ENCODE measurements around the gene PLXNA1. TPM values are rescaled to one million over a fixed set of nuclear protein-coding genes. Genes with fewer than 3 reads are reported as not detected.

Gene PLXNA1
- total RNA-seq, 1 donor from 2014 or later, result 63.3 TPM

- no peak overlapping the region for H3K4me3 Mint-ChIP-seq (ENCODE audit: unreplicated experiment)
- no peaks in the 10 kb centered on the region for H3K27me3 ChIP-seq (ENCODE audit: insufficient read depth, low read length)
- no peak overlapping the region for H3K4me2 ChIP-seq (ENCODE audit: low read length)
- TF ChIP-seq CTCF (IDR thresholded peaks at IDR 0.05; ENCODE audit: insufficient read depth, low read depth, low read length) (no peak), EZH2 (IDR thresholded peaks at IDR 0.05; ENCODE audit: insufficient read depth, low read length) (no peak)
- H3K9me3 ChIP-seq (ENCODE audit: insufficient read depth, low read depth, low read length), result no peaks in the 10 kb centered on the region
- H3K9ac ChIP-seq (ENCODE audit: low read length), result no peak overlapping the region
- FAIRE-seq (no peak), DNase-seq (ENCODE audit: low read depth) (no peak)
- no peaks in the 10 kb centered on the region for H3K4me1 Mint-ChIP-seq (ENCODE audit: low read depth, unreplicated experiment)
- no peak overlapping the region for H3K27ac Mint-ChIP-seq (ENCODE audit: unreplicated experiment)
- peaks cover 6% of the 10 kb centered on the region for H3K27me3 Mint-ChIP-seq (ENCODE audit: low read depth, unreplicated experiment)
- H3K36me3 Mint-ChIP-seq (ENCODE audit: low read depth, unreplicated experiment), result peaks cover 7% of the 10 kb centered on the region
- no peak overlapping the region for H3K4me3 ChIP-seq (ENCODE audit: insufficient read depth, low read depth, low read length)
- H3K9me3 Mint-ChIP-seq (ENCODE audit: unreplicated experiment), result no peaks in the 10 kb centered on the region
- H2AFZ ChIP-seq (ENCODE audit: low read depth, low read length), result no peak overlapping the region
- H3K36me3 ChIP-seq (ENCODE audit: insufficient read depth, low read length), result no peaks in the 10 kb centered on the region
- no peaks in the 10 kb centered on the region for H3K79me2 ChIP-seq (ENCODE audit: insufficient read depth, low read length)
- no peaks in the 10 kb centered on the region for H4K20me1 ChIP-seq (ENCODE audit: insufficient read depth, low read length)
- H3K4me1 ChIP-seq (ENCODE audit: insufficient read depth, low read length), result no peaks in the 10 kb centered on the region
- H3K27ac ChIP-seq (ENCODE audit: low read depth, low read length), result no peak overlapping the region
Measured at GRCh38 chr3:126954141-126954842, 28.6 kb upstream of the PLXNA1 start.

- H3K9ac ChIP-seq (ENCODE audit: low read length), result no peak overlapping the region
- H3K36me3 Mint-ChIP-seq (ENCODE audit: low read depth, unreplicated experiment), result peaks cover 7% of the 10 kb centered on the region
- H3K9me3 ChIP-seq (ENCODE audit: insufficient read depth, low read depth, low read length), result no peaks in the 10 kb centered on the region
- H3K27me3 Mint-ChIP-seq (ENCODE audit: low read depth, unreplicated experiment), result peaks cover 7% of the 10 kb centered on the region
- peaks cover 1% of the 10 kb centered on the region for H3K4me1 Mint-ChIP-seq (ENCODE audit: low read depth, unreplicated experiment)
- H4K20me1 ChIP-seq (ENCODE audit: insufficient read depth, low read length), result no peaks in the 10 kb centered on the region
- no peaks in the 10 kb centered on the region for H3K27me3 ChIP-seq (ENCODE audit: insufficient read depth, low read length)
- no peak for FAIRE-seq
- no peaks in the 10 kb centered on the region for H3K79me2 ChIP-seq (ENCODE audit: insufficient read depth, low read length)
- no peak overlapping the region for H3K4me3 ChIP-seq (ENCODE audit: insufficient read depth, low read depth, low read length)
- TF ChIP-seq CTCF (IDR thresholded peaks at IDR 0.05; ENCODE audit: insufficient read depth, low read depth, low read length) (no peak), EZH2 (IDR thresholded peaks at IDR 0.05; ENCODE audit: insufficient read depth, low read length) (no peak)
- no peaks in the 10 kb centered on the region for H3K36me3 ChIP-seq (ENCODE audit: insufficient read depth, low read length)
- H3K27ac Mint-ChIP-seq (ENCODE audit: unreplicated experiment), result no peak overlapping the region
- DNase-seq (ENCODE audit: low read depth), result no peak
- H3K9me3 Mint-ChIP-seq (ENCODE audit: unreplicated experiment), result no peaks in the 10 kb centered on the region
- H3K27ac ChIP-seq (ENCODE audit: low read depth, low read length), result no peak overlapping the region
- no peak overlapping the region for H3K4me2 ChIP-seq (ENCODE audit: low read length)
- H2AFZ ChIP-seq (ENCODE audit: low read depth, low read length), result no peak overlapping the region
- H3K4me3 Mint-ChIP-seq (ENCODE audit: unreplicated experiment), result no peak overlapping the region
- H3K4me1 ChIP-seq (ENCODE audit: insufficient read depth, low read length), result peaks cover 4% of the 10 kb centered on the region
Measured at GRCh38 chr3:126955004-126955790, 27.7 kb upstream of the PLXNA1 start.

All from astrocyte (in vitro differentiated cells and primary cell).